NT2/D1 (cell line): ENCODE measurements around the gene PDE4B.
"Not testable (repeated sequence)": the region's sequence is repeated elsewhere in the genome, so short reads cannot be mapped to it uniquely, and the experiment has no call there.

Experiments used
- DNase-seq: peaks from one replicate; pipeline ENCODE4 v3.0.0-alpha.2; 2011; ENCODE audit warnings: low read depth, low spot score
- H3K27me3 ChIP-seq: 2 replicates; pipeline ENCODE4 v1.6.0; 2011; ENCODE audit warnings: mild to moderate bottlenecking; ENCODE audit not compliant: insufficient read length, insufficient read depth
- H3K36me3 ChIP-seq: 2 replicates; pipeline ENCODE4 v1.6.1; 2011; ENCODE audit warnings: mild to moderate bottlenecking, low read length, mixed read lengths; ENCODE audit not compliant: insufficient read depth, insufficient read length
- H3K4me1 ChIP-seq: 2 replicates; pipeline ENCODE4 v1.5.1; 2011; ENCODE audit not compliant: insufficient read depth, insufficient read length
- H3K4me3 ChIP-seq: 2 replicates; pipeline ENCODE4 v1.5.1; 2011; ENCODE audit warnings: low read depth; ENCODE audit not compliant: insufficient read length
- H3K9ac ChIP-seq: 2 replicates; pipeline ENCODE4 v1.6.0; 2011; ENCODE audit warnings: low read depth; ENCODE audit not compliant: insufficient read length
- H3K9me3 ChIP-seq: 2 replicates; pipeline ENCODE4 v1.5.1; 2011; ENCODE audit warnings: mild to moderate bottlenecking, low read length; ENCODE audit not compliant: insufficient read depth
- SUZ12 ChIP-seq: IDR thresholded peaks from 2 replicates; pipeline ENCODE4 v1.6.1; 2011; ENCODE audit not compliant: insufficient read length, insufficient read depth; ENCODE audit errors: extremely low read depth
- YY1 ChIP-seq: IDR thresholded peaks from 2 replicates; pipeline ENCODE4 v1.6.1; 2011; ENCODE audit not compliant: insufficient read length, insufficient read depth
- ZNF274 ChIP-seq: IDR thresholded peaks from 2 replicates; pipeline ENCODE4 v1.6.1; 2011; ENCODE audit warnings: mild to moderate bottlenecking, low read depth, low read length

Gene PDE4B

GRCh38 chr1:66085600-66085999 lies 292.9 kb downstream of the PDE4B start:
- Histone ChIP-seq H3K9ac (no peak overlapping the region), H3K4me3 (no peak overlapping the region), H3K4me1 (no peaks in the 10 kb centered on the region), H3K27me3 (no peaks in the 10 kb centered on the region), H3K36me3 (no peaks in the 10 kb centered on the region), H3K9me3 (no peaks in the 10 kb centered on the region)
- no peak for DNase-seq
- TF ChIP-seq YY1 (no peak), ZNF274 (no peak), SUZ12 (no peak)

- TF ChIP-seq YY1 (no peak), SUZ12 (no peak), ZNF274 (no peak)
- no peaks in the 10 kb centered on the region for H3K27me3 ChIP-seq
Measured at GRCh38 chr1:66088787-66089186, 296.1 kb downstream of the PDE4B start.

GRCh38 chr1:66090859-66091457 lies 298.3 kb downstream of the PDE4B start:
- no peak overlapping the region for H3K9ac ChIP-seq
- H3K9me3 ChIP-seq, result no peaks in the 10 kb centered on the region
- no peaks in the 10 kb centered on the region for H3K4me1 ChIP-seq
- no peaks in the 10 kb centered on the region for H3K27me3 ChIP-seq
- no peak for DNase-seq
- H3K36me3 ChIP-seq, result no peaks in the 10 kb centered on the region
- no peak overlapping the region for H3K4me3 ChIP-seq
- TF ChIP-seq SUZ12 (no peak), YY1 (no peak), ZNF274 (no peak)

More at GRCh38 chr1:66088787-66089186, 296.1 kb downstream of the PDE4B start:
- no peak overlapping the region for H3K4me3 ChIP-seq
- DNase-seq, result no peak
- no peaks in the 10 kb centered on the region for H3K4me1 ChIP-seq
- H3K9ac ChIP-seq, result no peak overlapping the region
- H3K9me3 ChIP-seq, result no peaks in the 10 kb centered on the region
- H3K36me3 ChIP-seq, result no peaks in the 10 kb centered on the region

DNA sequence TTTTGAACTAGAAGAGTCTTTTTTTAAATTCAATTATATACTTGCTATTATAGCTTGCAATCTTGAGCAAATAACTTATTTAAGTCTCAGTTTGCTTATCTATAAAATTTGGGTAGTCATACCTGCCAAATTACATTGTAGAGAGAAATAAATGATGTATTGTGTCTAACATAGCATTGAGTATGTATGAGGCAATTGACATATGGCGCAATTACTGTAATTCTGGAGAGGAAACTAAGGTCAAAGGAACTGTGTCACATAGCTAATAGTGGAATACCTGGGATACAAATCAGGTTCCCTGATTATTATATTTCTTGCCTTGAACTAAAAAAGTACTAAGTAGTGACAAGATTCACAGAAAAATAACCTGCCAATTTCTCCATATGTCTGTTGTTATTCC lies 302.5 kb downstream of the PDE4B start:
- H3K9me3 ChIP-seq, result no peaks in the 10 kb centered on the region
- no peaks in the 10 kb centered on the region for H3K27me3 ChIP-seq
- no peaks in the 10 kb centered on the region for H3K4me1 ChIP-seq
- TF ChIP-seq YY1, result no peak
- no peak for TF ChIP-seq SUZ12
- no peak for TF ChIP-seq ZNF274
- DNase-seq, result no peak
- no peaks in the 10 kb centered on the region for H3K36me3 ChIP-seq
- no peak overlapping the region for H3K4me3 ChIP-seq
- H3K9ac ChIP-seq, result no peak overlapping the region

- not testable (repeated sequence) for DNase-seq, H3K4me1 ChIP-seq, H3K9ac ChIP-seq, H3K27me3 ChIP-seq, H3K36me3 ChIP-seq, H3K9me3 ChIP-seq, H3K4me3 ChIP-seq
Measured at GRCh38 chr1:66100959-66101358, 308.3 kb downstream of the PDE4B start.

GRCh38 chr1:66104076-66104475 lies 311.4 kb downstream of the PDE4B start:
- H3K4me3 ChIP-seq, H3K27me3 ChIP-seq, H3K9me3 ChIP-seq, H3K4me1 ChIP-seq, DNase-seq, H3K9ac ChIP-seq, H3K36me3 ChIP-seq: not testable (repeated sequence)

DNA sequence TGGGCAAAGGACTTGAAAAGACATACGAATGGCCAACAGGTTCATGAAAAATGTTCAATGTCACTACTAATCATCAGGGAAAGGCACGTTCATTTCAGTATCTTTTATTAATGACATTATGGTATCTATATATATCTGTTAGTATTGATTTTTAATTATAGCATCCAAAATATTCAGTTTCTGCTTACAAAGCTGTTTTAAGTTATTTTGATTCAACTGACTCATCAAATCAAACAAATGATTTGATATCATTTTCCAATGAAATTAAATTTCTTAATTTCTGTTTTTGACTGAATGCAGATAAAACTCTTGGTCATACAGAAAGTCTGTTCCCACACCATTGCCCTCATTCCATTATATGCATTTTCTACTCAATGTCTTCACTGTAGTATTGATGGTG lies 315.9 kb downstream of the PDE4B start:
- Histone ChIP-seq H3K36me3 (no peaks in the 10 kb centered on the region), H3K4me3 (no peak overlapping the region), H3K9me3 (no peaks in the 10 kb centered on the region), H3K4me1 (no peaks in the 10 kb centered on the region), H3K27me3 (no peaks in the 10 kb centered on the region), H3K9ac (no peak overlapping the region)
- DNase-seq, result no peak
- TF ChIP-seq YY1 (no peak), ZNF274 (no peak), SUZ12 (no peak)

GRCh38 chr1:66112744-66113400 lies 320.2 kb downstream of the PDE4B start:
- TF ChIP-seq ZNF274 (no peak), YY1 (no peak), SUZ12 (no peak)
- no peaks in the 10 kb centered on the region for H3K9me3 ChIP-seq
- H3K4me3 ChIP-seq, result no peak overlapping the region

More at GRCh38 chr1:66112744-66113400, 320.2 kb downstream of the PDE4B start:
- no peak for DNase-seq
- no peaks in the 10 kb centered on the region for H3K4me1 ChIP-seq
- H3K9ac ChIP-seq, result no peak overlapping the region
- no peaks in the 10 kb centered on the region for H3K36me3 ChIP-seq
- no peaks in the 10 kb centered on the region for H3K27me3 ChIP-seq
